AG08395 (cell line): Measurements from ENCODE around the gene MADCAM1.

Experiments used
- DNase-seq: peaks from one replicate; pipeline ENCODE4 v3.0.0; 2012; ENCODE audit warnings: mixed read lengths, low spot score

Gene MADCAM1

DNA sequence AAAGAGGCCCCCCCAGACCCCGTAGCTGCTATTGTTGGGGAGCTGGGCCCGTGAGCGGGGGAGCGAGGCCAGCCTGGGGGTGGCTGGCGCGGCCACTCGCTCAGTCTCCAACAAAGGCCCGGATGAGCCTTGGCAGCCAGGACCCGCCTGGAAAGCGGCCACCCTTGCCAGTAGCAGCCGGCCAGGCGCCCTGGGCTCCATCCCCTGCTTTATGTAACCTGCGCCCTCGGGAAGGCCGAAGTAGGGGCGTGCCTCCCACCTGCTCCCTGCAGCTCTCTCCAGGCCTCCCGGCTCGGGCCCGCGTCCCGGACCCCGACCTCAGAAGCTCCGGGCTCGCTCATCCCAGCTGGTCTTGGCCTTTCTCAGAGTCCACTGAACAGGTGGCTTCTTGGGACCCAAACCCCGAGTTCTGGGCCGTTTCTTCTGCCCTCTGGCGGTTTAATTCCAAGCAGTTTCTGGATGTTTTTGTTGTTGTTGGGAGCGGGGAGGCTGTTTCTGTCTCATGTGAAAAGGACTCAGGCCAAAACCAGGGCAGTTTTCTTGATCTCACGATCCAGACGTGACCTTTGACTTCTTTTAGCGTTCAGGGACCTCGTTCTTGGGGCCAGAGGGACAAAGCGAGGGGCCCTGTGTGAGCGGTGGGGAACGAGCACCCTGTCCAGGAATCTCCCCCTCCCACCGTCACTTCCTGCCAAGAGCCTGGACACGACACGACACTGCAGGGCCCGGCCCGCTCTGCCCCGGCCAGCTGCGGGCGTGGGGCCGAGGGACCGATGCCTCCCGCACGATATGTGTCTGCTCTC is 36.5 kb downstream of the MADCAM1 start:
- DNase-seq = peak; percentile 63

GRCh38 chr19:533364-534058 is 37.2 kb downstream of the MADCAM1 start:
- no peak for DNase-seq

GRCh38 chr19:534088-534487 is 37.8 kb downstream of the MADCAM1 start:
- no peak for DNase-seq

DNA sequence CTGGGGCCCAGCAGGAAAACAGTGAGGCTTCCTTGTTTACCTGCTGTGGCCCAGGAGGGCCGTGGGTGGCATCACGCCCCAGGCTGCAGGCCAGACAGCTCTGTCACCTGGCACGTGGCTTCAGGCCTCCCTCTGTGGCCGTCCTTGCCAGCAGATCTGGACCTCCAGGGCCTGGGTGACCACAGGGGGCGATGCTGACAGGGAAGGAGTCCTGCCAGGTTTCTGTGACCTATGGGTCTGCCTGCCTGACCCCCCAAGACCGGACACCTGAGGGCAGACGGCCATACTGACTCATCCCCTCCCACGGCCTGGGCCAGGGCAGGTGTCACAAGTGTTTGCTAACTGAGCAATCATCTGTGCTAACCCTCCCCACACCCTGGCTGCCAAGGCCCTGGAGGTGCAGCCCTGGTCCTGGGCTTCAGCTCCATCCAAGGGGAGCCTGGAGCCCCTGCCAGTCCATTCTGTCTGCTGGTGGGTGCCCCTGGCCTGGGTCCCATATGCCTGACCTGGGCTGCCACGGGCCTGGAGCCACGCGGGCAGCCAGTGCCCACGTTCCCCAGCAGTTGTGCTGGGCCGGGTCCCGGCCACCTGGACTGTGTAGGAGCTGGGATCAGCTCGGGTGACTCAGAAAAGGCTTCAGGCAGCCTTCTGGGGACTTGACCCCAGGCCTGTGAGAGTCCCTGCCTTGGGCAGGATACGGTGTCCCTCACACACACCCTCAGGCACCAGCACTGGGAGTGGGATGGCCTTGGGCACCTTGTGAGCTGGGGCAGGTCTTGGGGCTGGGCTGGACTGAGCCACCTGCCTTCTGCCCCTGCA is 38.9 kb downstream of the MADCAM1 start:
- DNase-seq = no peak

- DNase-seq = no peak
Observed at GRCh38 chr19:536031-536880, 40.0 kb downstream of the MADCAM1 start.

DNA sequence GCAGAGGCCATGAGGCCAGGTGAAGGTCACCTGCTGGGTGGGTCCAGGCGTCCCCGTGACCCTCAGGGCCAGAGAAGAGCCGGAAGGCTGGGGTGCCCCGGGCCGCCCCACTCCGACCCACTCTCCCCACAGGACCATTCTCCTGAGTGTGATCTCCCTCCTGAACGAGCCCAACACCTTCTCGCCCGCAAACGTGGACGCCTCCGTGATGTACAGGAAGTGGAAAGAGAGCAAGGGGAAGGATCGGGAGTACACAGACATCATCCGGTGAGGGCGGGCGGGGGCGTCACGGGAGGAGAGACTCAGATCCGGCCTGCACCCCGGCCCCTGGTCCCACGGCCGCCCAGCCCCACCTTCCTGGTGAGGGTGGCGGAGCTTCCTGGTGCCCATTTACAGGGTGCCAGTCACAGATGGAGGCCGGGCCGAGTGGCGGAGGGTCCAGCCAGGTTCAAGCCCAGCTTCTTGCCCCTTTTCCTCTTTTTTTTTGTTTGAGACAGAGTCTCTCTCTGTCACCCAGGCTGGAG is 40.7 kb downstream of the MADCAM1 start:
- DNase-seq = no peak

GRCh38 chr19:538641-539428 is 42.5 kb downstream of the MADCAM1 start:
- DNase-seq = no peak

DNA sequence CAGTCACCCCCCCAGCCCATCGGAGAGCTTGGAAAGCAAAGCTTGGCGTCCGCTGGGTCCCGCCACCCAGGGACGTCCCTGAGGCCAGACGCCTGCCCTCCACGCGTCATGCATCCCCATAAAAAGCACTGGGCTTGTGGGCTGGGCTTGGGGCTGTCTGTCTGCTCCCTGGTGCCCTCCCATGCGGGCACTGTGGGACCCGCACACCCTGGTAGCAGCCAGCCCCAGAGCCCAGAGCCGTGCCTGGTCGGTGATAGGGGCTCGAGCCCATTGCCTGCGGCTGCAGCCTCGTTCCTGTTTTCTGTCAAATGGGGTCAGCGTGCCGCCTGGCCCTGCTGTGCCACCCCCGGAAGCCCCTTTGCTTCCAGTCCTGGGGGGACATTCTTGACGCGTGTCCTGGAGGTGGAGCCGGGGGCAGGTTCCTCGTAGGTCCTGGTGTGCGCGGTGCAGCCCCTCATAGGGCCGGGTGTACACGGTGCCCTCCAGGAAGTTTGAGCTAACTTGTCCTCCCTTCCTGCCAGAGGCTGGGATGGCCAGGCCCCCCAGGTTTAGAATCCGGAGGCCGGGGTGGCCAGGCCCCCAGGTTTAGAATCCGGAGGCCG is 43.2 kb downstream of the MADCAM1 start:
- no peak for DNase-seq

GRCh38 chr19:540867-541637 is 44.8 kb downstream of the MADCAM1 start:
- DNase-seq = no peak

GRCh38 chr19:541699-542098 is 45.4 kb downstream of the MADCAM1 start:
- DNase-seq = no peak

GRCh38 chr19:542173-542866 is 46.0 kb downstream of the MADCAM1 start:
- DNase-seq = no peak

- DNase-seq = no peak
Observed at GRCh38 chr19:543910-544608, 47.8 kb downstream of the MADCAM1 start, which contains the start of gene GZMM. Gene GZMM, plus strand, starts transcription at chr19:544053. Its CDS starts 19 bp downstream, at chr19:544072.

DNA sequence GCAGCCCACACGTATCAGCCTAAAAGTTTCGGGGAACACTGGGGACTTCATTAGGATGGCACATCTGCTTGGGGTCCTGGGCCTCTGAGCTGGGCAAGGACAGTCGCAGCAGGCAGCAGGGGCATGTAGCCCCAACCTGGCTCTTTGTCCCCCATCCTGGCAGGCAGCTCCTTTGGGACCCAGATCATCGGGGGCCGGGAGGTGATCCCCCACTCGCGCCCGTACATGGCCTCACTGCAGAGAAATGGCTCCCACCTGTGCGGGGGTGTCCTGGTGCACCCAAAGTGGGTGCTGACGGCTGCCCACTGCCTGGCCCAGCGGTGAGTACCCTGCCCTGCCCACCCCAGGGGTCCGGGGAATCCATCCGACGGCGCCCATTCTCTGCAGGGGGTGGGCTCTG is 50.8 kb downstream of the MADCAM1 start:
- no peak for DNase-seq

- no peak for DNase-seq
Observed at GRCh38 chr19:547836-548720, 51.8 kb downstream of the MADCAM1 start.

GRCh38 chr19:548886-549830 is 52.9 kb downstream of the MADCAM1 start:
- DNase-seq = no peak

GRCh38 chr19:554817-555216 is 58.5 kb downstream of the MADCAM1 start:
- DNase-seq = no peak
